ENCODE data around the gene SHISA4.

The SHISA4 gene

DNA sequence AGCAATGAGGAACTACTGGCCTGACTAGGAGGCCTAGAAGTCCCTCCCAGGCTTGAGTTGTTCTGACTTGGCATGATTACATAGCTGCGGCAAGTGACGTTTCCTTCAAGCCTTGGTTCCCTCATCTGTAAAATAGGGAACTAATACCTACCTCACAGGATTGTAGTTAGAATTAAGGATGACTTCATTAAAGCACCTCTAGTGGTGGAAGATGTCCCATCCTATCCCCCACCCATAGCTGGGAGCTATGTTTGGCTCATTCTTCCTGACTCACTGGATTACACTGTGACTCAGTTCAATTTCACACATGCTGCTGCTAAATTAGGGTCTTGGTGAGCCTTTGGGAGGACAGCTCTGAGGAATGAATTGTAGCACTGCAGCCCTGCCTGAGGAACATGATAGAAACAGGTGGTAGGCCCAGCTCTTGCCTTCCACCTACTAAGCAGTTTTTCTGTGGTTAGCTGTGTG lies 6.0 kb upstream of the SHISA4 start:
- DNase-seq (ENCODE audit: low read depth): no peak

DNA sequence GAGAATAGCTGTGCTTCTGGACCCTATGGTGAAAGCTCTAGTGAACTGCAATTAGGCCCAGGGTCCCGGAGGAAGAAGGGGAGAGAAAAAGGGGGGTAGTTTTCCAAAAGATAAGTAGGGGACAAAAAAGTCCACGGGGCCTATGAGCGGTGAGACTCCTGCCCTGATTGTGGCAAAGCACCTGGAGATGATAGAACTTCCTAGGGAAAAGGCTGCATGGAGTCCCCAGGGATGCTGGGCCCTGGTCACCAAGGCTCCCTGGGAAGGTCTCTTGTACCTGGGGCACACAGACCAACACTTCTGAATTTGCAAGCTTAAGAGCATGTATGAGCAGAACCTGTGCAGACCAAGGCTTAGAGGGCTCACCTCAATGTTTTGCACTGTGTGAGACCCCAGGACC lies 5.4 kb upstream of the SHISA4 start:
- no peak for DNase-seq (ENCODE audit: low read depth)

DNA sequence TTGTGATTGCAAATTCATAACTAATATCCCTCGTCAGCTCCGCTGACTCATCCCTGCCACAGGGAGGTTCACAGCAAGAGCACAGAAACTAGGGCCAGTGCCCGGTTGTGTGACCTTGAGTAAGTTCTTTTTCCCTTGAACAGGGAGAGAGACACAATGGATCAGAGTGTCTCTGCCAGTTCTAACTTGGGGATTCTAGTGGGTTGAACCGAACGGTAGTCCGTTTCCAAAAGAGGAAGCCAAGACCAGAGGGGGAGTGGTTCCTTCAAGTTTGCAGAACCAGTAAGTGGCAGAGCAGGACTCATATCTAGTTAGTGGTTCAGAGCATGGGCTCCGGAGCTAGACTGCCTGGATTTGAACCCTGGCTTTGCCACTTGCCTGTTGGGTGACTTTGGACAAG lies 4.9 kb upstream of the SHISA4 start:
- no peak for DNase-seq (ENCODE audit: low read depth)

DNA sequence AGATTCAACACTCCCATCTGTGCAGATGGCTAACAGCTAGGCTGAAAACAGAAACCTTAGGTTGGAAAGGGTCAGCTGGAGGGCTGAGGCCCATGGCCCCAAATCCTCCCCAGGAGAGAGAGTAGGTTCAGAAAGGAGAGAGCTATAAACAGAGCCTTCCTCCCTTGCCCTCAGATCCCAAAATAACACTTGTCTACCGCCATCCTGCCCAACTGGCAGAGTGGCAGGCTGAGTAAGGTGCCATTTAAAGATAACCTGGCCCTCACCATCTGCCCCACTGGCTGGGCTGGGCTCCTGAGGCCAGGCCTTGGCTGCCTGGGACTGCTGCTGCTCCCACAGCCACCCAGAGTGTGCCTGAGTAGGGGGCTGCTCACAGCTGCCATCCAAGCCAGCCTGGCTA lies 4.3 kb upstream of the SHISA4 start:
- DNase-seq (ENCODE audit: low read depth): no peak

DNA sequence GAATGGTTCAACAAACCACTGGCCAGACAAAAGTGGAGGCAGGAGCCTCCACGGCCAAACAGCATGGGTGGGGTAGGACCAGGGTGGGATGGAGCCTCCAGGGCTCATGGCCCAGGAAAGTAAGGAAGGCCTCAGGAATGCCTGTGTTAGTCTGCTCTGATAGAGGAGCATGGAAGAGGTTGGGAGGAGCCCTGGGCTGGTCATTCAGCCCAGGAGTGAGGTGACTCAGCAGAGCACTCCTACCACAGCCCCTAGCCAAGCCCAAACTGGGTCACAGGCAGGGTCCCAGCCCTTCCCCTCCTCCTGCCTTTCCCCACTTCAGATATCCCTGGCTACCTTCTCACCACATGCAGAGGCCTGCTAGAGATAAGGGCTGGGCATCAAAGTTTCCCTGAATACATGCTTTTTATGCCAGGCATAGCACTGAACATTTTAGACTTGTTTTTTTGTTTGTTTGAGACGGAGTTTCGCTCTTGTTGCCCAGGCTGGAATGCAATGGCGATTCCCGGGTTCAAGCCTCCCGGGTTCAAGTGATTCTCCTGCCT lies 3.1 kb upstream of the SHISA4 start:
- no peak for DNase-seq (ENCODE audit: low read depth)

DNA sequence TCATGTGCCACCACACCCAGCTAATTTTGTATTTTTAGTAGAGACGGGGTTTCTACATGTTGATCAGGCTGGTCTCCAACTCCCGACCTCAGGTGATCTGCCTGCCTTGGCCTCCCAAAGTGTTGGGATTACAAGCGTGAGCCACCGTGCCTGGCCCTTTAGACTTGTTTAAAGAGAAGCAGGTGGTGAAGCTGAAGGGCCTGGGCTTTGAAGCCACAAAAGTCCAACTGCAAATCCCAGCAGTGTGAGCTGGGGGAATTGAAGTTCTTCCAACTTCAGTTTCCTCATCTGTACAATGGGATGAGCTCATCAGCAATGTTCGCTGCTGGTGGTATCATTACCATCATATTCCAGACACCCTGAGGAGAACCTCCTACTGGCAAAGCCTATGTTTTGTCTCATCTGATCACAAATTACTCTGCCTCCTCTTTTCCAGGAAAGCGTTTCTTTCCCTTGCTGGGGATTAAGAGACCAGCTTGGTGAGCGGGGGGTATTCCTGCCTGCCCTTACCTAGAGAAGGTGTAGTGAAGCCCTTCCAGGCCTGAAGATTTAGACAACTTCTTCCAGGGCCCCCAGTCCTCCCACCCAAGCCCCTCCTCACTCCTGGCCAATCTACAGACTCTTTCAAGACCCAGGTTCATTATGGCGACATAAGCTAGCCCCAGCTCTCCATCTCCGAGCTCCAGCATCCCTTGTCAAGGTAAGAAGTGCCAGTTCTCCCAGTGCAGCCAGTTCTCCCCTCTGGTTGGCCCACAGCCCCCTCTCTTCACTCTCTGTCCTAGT lies 2.4 kb upstream of the SHISA4 start:
- no peak for DNase-seq (ENCODE audit: low read depth)

DNA sequence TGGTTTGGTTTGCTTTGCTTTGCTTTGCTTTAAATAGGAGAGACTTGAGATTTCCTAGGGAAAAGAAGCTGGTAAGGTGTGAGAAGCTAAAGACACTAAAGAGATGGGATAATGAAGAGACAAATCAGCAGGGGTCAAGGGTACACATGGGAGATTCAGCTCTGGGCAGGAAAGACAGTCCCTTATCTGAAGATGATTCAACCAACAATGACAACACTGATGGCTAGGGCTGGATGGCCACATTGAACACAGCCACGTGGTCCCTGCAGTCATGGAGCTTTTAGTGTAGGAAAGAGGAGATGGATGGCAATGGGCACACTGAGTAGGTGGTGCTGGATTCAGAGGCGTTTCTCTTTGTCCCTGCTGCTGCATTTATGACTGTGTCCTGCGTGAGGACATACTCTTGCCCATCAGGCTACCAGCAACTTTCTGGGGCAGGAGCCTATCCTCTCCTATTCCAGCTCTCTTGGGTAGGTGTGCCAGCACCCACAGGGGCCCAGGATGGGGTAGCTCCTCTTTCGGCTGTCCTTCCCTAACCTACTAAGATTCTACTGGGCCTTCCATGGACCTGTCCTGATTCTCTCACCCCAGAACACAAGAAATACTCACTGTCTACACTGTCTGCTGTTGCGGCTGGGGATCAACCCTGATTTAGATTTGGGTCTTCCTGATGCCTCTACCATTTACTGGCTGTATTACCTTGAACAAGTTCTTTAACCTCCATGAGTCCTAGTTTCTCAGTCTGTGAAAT lies 1.4 kb upstream of the SHISA4 start:
- DNase-seq (ENCODE audit: low read depth): no peak

DNA sequence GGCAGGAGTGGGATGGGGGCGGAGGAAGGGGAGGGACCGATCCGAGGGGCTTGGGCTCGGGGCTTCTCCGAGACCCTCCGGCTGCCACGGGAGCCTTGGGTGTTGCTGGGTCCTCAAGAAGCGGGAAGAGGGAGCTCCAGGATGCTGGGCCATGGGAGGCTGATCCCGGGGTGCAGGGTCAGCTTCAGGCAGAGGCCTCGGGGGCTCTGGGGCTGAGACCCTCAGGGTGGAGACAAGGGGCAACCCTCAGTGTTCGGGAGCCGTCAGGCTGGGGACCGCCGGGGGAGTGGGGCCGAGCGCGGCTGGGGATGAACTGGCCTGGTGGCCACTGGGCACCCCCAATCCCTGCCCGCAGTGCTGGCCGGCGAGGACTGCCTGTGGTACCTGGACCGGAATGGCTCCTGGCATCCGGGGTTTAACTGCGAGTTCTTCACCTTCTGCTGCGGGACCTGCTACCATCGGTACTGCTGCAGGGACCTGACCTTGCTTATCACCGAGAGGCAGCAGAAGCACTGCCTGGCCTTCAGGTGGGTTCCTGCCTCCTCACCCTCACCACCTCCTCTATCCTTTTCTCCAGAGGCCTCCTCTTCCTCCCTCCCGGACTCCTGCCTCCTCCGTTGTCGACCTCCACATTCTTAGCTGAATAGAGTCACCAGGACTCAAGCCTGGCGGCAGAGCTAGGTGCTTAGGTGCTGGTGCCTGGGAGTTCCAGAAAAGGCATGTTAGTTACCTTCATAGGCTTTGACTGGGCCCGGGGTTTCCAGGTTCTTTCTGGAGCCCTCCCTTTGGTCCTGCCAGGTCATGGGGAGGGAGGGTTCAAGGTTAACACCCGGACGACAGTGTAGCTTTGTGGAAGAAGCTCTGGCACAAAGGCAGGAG lies 631 bp downstream of the SHISA4 start:
- no peak for DNase-seq (ENCODE audit: low read depth)

DNA sequence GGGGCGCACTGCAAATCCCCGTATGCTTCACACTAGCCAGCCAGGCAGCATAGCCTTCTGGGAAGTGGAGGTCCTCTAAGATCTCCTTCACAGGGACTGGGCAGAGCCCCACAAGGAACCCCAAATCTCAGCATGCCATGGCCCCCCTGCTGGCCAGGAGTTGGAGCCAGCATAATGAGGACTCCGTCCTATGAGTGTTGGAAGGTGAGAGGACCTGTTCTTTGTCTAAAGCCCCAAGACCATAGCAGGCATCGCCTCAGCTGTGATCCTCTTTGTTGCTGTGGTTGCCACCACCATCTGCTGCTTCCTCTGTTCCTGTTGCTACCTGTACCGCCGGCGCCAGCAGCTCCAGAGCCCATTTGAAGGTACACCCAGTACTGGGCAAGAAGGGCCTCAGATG lies 1.5 kb downstream of the SHISA4 start:
- DNase-seq (ENCODE audit: low read depth): no peak

DNA sequence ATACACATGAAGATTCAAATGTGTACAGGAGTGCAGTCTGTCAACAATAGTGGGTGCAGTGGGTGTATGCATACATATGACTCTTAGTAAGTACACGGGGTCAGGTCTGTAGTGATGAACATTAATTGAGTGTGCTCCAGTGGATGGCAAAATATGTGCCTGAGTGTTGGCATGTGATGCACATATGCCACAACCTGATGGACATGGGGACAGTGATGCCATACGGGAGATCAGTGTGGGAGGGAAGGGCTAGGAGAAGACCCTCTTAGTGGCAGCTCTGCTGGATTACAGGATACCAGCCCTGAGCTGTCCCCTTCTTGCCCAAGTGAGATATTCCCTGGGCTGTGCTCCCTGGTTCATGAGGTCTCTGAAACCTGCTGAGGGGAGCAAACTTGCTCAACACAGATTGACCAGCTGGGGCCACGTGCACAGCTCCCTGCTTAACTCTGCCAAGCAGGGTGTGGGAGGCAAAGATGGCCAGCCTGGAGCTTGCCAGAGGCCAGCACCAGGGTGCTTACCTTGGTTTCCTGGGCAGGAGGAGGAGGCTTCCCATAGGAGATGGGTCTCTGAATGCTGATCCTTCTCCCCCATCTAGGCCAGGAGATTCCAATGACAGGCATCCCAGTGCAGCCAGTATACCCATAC lies 2.2 kb downstream of the SHISA4 start:
- no peak for DNase-seq (ENCODE audit: low read depth)

DNA sequence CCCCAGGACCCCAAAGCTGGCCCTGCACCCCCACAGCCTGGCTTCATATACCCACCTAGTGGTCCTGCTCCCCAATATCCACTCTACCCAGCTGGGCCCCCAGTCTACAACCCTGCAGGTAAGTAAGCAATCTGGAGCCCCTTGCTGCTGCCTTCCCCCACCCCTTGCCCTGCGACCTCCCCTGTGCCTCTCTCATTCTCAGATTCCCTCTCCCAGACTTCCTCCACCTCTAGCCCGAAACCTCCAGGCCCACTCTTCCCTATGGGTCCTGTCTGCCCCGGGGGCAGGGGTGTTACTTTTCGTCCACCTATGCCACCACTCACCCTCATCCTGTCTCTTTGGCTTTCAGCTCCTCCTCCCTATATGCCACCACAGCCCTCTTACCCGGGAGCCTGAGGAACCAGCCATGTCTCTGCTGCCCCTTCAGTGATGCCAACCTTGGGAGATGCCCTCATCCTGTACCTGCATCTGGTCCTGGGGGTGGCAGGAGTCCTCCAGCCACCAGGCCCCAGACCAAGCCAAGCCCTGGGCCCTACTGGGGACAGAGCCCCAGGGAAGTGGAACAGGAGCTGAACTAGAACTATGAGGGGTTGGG lies 2.9 kb downstream of the SHISA4 start:
- no peak for DNase-seq (ENCODE audit: low read depth)

DNA sequence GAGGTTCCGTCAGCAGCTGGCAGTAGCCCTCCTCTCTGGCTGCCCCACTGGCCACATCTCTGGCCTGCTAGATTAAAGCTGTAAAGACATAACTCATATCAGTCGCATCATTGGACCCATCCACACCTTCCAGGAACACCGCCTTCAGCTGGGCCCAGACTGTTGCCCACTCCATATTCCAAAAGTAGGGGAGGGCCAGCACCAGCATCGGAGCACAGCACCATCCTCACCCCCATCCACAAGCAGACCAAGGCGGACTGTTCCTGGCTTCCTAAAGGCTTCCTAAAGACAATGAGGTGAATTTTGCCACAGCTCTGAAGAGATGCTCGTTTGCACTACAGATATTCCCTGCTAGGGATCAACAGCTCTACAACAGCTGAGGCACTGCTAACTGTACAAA lies 3.5 kb downstream of the SHISA4 start:
- DNase-seq (ENCODE audit: low read depth): no peak

DNA sequence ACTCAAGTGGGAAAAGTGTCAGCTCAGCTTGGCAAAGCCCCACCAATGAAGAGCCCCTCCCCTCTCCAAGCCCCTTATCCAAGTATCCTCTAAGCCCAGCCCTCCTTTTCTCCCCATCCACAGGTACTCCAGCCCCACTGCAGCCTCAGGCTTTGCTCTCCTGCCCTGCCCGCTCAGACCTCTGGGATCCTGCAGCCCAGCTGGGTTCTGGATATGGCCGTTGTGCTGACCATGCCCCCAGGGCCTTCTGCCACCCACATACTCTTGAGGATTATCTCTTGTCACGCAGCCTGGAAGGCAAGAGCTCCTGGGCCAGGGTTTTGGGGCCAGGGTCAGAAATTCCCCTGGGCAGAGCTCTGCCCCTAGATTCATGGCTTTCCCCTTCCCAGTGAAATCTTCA lies 4.7 kb downstream of the SHISA4 start:
- DNase-seq (ENCODE audit: low read depth): no peak

DNA sequence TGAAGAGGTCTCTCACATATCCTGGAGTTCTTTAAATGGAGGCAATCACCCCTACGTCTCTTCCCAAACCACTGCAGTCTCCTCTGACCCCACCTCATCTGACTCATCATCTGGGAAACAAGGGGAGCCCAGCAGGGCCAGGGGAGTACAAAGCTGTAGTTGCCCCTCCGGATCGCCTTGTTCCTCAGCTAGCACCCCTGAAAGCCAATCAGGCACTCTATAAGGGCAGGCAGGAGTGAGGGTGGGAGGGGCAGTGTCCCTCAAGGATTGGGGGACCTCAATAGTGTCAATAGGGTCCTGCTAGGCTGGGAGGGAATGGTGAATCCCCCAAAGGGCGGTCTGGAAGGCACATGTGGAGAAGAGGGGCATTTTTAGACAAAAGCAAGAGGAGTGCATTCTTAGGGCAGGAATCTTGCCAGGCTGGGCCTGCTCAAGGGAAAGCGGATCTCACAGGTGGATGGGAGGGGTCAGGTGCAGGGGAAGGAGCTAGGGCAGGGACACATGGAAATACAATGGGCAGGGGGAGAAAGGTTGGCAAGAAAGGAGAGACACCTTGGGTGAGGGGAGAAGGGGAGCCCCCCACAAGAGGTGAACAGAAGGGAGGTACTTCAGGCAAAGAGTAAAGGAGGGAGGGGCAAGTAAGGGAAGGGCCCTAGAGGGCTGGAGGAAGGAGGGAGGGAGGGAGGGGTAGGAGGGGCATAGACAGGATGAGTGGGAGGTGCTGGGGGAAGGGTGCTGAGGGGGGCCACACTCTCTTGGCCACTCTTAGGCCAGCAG lies 5.8 kb downstream of the SHISA4 start:
- DNase-seq (ENCODE audit: low read depth): no peak

DNA sequence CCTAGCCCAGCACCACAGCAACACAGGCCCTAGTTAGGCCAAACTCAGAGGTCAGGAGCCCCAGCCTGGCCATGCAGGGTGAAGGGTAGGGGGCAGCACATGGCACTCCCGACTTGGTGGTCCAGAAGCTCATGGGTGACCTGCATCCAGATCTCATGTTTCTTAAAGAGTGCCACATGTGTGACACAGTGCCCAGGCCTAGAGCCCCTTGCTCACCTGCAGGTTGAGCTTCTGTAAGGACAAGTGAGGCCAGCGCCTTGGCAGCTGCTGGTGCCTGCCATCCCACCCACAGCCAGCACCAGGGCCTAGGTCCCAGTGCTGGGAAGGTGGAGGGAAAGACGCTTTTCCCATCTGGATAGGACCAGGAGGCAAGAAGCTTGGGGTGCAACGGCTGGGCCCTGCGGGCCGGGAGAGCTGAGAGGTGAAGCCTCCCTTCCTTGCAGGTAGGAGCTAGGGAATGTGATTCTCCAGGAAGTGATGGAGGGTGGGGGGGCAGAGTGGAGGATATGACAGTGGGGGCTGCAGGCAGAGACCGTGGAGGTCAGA lies 6.5 kb downstream of the SHISA4 start:
- DNase-seq (ENCODE audit: low read depth): no peak

DNA sequence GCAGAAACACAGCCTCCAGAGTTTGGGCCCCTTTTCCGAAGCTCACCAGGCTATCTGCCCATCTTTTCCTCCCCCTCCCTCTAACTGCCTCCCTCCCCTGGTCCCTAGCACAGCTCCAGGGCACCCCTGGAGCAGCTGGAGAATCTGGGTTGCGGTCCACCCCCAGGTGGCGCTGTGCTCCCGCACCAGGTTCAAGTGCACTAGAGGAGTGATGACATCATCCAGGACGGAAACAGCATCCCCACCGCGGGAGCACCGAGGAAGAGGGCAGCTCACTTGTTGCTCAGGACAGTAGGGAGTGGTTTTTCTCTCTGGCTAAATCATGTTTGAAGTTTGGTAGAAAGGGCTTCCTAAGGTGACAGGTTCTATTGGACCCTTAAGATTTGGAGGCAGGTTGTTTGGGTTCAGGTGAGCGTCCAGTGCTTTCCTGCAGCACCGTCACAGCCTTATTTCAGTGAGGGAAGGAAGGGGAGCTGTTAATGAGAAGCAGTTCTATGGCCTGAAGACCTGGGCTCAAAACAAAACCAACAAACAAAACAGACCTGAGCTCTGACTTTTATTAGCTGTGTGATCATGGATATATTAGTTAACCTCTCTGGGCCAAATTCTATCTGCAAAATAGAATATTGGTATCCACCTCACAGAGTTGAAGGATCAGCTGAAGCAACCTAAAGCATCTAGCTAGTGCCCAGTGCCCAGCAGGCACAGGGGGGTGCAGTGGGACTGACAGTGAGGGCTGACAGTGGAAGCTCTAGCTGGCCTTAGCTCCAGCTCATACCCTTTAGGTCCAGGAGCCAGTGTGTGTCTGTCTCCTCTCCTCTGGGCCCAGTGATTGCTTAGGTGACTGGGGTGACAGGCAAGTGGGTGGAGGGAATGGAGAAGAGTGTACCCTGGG lies 7.5 kb downstream of the SHISA4 start:
- DNase-seq (ENCODE audit: low read depth): peak; percentile 68

DNA sequence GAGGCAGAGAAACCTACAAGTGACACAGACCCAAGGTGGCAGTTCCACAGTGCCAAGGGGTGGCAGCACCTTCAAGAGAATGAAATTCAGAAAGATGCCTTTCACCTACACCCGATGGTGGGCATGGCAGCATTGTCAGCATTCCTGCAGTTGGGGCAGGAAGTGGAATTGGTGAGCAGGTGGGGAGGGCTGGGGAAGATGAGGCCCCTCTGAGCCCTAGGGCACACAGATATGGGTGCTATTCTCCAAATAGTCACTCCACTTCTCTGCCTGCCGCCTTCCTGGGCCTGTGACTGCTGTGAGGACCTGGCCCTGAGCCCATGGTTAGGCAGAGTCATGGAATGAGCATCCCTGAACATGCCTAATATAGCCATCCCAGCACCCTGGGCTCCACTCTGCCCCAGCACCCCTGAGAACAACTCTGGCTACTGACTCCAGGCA lies 8.3 kb downstream of the SHISA4 start:
- DNase-seq (ENCODE audit: low read depth): no peak

DNA sequence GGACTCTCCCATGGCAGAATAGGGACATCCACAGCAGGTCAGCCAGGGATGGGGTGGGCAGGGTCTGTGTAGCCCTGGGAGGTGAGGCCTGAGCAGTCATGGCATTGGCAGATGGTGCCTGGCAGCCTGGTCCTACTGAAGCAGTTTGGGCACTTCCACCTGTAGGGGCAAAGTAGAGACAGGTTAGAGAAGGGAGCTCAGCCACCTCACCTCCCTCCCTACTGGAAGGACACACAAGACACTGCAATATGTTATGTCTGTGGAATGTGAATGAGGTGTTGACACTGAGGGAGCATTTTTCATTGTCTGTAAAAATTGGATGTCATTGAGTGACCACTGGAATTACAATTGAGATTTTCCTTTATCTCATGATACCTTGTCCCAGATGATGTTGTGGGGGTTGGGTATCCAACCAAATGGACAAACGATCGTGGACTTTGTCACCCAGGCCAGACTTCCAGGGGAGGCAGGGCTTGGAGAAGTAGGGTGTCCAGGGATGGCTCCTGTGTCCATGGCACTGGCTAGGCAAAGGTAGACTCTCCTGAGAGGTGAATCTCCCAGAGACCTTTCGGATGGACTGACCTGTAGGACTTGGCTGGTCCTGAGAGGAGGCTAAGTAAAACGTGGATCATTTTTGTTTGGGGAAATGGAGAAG lies 9.7 kb downstream of the SHISA4 start:
- no peak for DNase-seq (ENCODE audit: low read depth)

DNA sequence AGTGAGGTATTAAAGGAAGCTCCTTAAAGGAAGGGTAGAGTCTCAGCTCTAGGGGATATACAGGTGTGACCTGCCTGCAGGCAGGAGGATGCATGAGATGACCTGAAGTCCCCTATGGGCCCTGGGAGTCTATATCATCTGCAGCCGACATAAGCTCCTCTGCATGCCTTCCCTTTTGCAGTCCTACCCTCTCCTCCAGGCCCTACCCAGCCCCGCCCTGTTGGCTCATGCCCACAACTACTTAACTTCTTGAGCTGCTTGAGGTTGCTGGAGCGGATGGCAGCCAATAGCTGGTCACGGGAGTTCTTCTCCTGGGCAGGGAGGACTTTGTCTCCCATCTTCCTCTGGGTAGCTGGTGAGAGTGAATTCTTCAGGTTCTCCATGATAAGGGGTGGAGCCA lies 10.3 kb downstream of the SHISA4 start:
- no peak for DNase-seq (ENCODE audit: low read depth)
